Fibroblast of gingiva (primary cell): Measurements from ENCODE around the gene COMMD4.
A peak's percentile ranks its signal among the peaks of the same experiment; 100 is the strongest.

Experiments
- DNase-seq: peaks from one replicate; pipeline ENCODE4 v3.0.0-alpha.2; 2011; ENCODE audit warnings: low read depth

The COMMD4 gene

DNA sequence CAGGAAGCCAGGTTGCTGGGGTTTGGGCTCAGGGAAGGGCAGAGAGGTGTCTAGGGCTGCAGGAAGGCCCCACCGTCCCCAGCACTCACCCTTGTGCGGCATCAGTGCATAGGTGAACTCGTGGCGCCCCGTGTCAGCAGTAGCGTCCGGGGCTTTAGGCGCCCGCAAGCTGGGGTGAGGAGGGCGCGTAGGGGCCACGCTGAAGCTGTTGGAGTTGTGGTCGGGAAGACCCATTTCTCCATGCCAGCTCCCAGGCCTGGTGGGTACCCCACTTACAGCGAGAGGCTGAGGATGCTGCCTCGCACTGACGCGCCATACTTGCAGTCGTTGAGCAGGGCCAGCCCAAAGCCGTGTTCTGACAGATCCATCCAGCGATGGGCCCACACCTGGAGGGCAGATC lies 20.7 kb downstream of the COMMD4 start:
- DNase-seq: no peak

- DNase-seq: no peak
These were observed 22.3 kb downstream of the COMMD4 start for GRCh38 chr15:75357976-75358673.

DNA sequence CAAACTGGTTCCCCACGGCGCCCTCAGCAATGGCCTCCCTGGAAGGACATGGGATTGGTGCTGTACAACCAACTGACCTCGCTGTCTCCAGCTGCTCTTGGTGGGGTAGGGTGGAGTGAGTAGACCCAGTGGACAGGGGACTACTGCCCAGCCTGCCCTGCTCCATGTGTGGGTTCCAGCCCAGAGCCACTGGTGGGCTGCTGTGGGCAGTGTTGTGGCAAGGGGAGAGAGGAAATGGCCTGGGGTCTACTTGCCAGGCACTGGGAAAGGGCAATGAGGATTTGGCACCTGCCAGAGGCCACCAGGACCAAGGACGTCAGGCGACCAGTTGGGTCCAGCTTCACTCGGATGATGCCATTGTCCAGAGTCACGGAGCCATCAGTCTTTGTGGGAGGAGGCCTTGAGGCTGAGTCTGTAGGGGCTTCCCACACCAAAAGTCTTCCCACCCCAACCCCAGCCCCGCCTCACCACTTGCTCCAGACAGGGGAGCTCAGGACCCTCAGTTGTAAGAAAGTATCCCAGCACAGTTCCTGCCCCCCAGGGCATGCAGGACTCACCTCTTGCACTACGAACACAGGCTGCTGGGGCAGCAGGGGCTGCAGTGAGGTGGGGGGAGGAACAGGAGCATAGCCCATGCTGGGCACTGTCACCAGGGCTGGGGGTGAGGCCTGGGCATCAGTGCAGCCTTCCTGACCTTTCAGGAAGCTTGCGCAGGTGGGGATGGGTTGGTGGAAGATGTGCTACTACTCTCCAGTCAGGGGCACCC lies 23.1 kb downstream of the COMMD4 start:
- no peak for DNase-seq

DNA sequence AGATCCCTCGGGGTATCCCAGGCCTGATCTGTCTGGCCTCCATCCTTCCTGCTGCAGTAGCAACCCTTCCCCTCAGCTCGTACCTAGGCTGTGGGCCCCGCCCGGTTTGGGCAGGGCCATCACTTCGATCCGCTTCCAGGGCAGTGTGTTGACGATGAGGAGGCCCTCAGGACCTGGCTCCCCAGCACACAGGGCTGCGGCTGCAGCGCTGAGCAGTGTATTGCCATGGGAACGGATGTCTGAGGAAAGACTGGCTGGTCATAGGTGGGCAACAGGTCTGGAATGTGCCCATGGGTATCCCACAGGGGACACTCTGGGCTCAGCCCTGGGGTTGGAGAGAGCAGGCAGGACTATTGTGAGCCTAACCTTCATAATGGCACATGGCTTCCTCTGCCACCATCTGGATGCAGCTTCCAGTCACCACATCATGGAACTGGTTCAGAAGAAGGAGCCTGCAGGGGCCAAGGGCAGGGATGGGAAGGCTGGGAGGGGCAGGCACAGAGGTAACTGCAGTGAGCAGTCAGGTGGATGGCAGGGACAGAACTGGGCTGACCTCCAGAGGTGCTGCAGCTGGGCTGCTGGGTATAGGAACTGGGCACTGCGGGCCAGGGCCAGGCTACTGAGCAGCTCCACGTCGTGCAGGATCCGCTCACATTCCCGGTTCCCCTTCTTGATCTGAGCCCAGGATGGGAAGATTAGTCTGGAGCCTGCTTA lies 23.8 kb downstream of the COMMD4 start:
- DNase-seq: no peak

DNA sequence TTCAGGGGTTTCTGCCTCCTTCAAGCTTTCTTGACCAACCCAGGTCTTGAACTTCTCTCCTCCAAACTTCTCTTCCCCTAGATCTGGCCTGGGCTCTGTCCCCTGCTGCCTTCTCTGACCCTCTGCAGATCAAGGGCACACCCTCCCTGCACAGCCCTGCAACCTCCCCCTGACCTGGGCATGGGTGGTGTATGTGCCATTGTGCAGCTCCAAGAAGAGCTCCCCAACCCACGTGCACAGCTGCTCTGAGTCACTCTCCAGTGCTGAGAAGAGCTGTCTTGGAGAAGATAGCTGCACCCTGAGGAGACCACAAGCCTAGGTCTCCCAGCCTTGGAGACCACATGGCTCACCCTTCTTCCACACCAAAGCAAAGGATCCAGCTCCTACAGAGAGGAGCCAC lies 24.5 kb downstream of the COMMD4 start:
- no peak for DNase-seq

GRCh38 chr15:75360856-75361255 lies 25.0 kb downstream of the COMMD4 start:
- DNase-seq: no peak

DNA sequence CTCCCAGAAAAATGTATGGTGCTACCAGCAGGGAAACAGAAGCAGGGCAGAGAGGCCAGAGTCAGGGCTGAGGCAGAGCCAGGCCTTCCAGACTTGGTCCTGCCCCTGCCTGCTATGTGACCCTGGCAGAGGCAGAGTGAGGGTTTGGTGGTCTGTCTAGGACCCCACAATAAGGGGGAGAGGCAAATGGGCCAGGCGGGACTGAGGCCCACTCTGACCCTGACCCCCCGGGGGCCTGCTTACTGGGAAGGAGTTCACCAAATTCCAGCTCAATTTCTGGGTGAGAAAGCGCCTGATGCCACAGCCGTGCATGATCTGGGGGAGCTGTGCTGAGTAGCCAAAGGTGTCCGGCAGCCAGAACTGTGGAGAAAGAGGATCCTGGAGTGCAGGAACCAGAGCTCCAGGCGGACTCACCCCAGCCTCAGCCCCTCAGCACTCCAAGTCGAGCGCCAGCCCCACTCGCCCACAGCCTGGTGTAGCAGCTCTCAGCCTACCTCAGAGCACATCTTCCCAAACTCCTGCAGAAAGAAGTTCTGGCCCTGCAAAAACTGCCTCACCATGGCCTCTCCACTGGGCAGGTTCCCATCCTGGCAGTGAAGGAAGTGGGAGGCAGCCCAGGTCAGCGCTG lies 25.6 kb downstream of the COMMD4 start:
- DNase-seq: no peak

GRCh38 chr15:75361989-75362641 lies 26.3 kb downstream of the COMMD4 start:
- no peak for DNase-seq

GRCh38 chr15:75362642-75363249 lies 26.9 kb downstream of the COMMD4 start:
- no peak for DNase-seq

- DNase-seq: no peak
These were observed 27.9 kb downstream of the COMMD4 start for GRCh38 chr15:75363786-75364185.

GRCh38 chr15:75364881-75365280 lies 29.0 kb downstream of the COMMD4 start:
- DNase-seq: no peak

GRCh38 chr15:75366163-75366562 lies 30.3 kb downstream of the COMMD4 start:
- DNase-seq: no peak

- no peak for DNase-seq
These were observed 31.1 kb downstream of the COMMD4 start for GRCh38 chr15:75367006-75367405.

DNA sequence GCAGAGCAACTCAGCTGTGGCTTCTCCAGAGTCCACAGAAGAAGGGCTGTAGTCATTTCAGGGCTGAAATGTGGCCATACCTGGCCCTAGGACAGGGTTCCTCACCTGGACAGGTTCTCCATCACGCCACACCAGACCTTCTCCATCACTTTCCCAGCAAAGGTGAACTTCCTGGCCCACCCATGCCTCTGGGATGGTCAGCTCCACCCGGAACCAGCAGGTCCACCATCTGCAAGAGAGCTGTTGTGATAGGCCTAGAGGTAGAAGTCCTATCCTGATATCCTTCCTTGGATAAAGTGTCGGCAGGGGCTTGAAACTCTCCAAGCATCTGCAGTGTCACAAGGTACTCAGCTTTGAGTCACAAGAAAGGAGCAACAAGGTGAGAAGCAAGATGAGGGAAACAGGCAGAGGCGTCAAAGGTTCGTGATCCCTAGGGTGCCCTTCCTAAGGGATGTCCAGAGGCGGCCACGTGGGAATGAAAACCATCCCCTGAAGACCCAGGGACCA lies 31.6 kb downstream of the COMMD4 start:
- DNase-seq: no peak

DNA sequence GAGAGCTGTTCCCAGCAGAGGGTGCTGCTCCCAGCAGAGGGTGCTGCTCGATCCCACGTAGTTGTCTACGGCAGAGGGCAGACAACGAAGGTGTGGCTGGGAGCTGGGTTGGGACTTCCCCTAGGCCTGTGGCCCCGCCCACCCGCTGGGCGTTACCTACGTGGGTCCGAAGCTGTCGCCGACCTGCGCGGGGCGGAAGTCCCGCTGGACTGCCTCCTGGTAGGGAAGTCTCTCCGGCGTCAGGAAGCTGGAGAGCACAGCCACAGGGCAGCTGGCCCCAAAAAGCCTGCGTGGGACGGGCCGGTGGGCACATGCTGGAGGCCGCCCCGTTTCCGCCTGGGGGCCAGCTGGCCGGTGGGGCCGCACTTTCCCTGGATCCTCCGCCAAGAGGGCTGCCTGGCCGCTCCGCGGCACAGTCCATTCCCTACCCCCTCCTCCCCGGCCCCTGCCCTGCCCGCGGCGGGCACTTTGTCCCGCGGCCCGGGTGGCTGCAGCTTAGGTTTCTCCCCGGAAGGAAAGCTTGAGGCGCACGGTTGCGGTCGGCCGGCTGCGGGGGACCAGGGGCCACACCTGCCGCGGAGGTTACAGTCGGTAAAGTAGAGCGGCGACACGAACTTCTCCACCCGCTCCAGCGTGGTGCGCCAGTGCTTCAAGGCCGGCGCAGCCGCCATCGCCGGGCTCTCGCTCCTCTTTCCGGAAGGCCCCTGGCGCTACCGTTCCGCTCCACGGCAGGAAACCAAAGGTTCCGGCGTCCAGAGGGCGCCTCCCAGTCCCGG lies 32.2 kb downstream of the COMMD4 start, which contains the start of gene MAN2C1:
TSS of gene MAN2C1 (minus strand) at position 695 of the 776 bp plus-strand sequence. CDS start at position 671, 24 bp downstream.
- peak; percentile 93 for DNase-seq

DNA sequence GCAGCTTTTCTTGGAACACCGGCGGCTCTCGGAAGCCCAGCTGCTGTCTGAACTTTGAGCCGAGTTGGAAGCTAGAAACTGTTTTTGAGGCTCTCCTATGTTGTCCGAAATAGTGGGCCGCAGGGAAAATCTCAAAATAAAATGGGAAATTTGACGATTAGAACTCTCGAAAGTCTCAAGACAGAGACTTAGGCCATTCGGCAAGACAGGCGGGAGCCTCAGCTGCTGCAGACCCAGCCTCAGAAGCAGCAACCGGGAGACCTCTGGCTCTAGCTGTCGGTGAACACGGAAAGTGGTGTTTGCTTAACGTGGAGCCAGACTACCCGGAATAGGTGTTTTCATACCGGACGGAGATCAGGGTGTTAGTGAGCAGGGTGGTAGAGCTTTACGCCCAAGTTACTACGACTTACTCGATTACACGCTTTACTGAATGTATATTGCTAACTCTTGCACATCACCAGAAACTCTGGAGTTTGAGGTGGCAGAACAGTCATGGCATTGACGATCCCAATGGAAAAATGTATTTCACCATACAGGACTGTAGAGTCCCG lies 32.9 kb downstream of the COMMD4 start:
- peak; percentile 29 for DNase-seq

DNA sequence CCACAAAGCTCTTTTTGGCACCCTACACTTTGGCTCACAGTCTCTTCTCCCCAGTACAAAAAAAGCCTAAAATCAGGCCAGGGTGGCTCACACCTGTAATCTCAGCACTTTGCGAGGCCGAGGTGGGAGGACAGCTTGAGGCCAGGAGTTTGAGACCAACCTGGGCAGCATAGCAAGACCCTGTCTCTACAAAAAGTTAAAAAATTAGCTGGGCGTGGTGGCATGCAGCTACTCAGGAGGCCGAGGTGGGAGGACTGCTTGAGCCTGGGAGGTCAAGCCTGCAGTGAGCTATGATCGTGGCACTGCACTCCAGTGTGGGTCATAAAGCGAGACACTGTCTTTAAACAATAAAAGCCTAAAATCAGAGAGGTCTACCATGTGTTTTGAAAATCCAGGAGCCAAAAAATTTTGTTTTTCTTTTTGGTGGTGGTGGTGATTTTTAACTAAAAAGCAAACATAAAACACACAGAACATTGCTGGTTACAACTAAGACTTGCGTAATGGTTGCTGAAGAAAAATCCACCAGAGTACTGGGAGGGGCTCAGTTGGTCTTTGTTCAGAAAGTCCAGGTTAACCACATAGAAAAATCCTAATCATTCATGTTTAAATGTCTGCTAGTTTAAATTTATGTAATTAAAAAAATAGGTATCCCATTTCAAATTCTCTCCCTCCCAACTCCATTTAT lies 34.2 kb downstream of the COMMD4 start:
- no peak for DNase-seq

- no peak for DNase-seq
These were observed 35.6 kb downstream of the COMMD4 start for GRCh38 chr15:75371486-75371885.

GRCh38 chr15:75371901-75372688 lies 36.2 kb downstream of the COMMD4 start:
- no peak for DNase-seq
